Measurements from ENCODE around the gene HELZ2. TPM values are rescaled to one million over a fixed set of nuclear protein-coding genes. Genes with fewer than 3 reads are reported as not detected.

Gene HELZ2
- total RNA-seq (2014; rRNA removed; shearing (Covaris generic)) (3.6 and 6.5 TPM in 2 replicates), total RNA-seq (2022) (8.3 and 8.6 TPM in 2 replicates), Bru-seq, nascent RNA (percentile 26 among the genes with signal in this experiment), BruChase-seq, experiment 1, labeled RNA remaining after a 6-hour chase (percentile 27 among the genes with signal in this experiment), BruChase-seq, experiment 2, labeled RNA remaining after a 2-hour chase (percentile 38 among the genes with signal in this experiment)
- long read RNA-seq, partial matches to known transcripts: 0 of 1 reads
- long read RNA-seq, other reads (novel, unspliced or antisense): 0 of 1 reads

GRCh38 chr20:63574156-63574828 lies at the start of gene HELZ2:
HELZ2 (minus strand) TSS chr20:63574239; CDS start chr20:63572385, 1,854 bp downstream.
- Histone ChIP-seq H3K4me1 (ENCODE audit: insufficient read depth, low read length, poor library complexity, severe bottlenecking) (peaks cover 6% of the 10 kb centered on the region), H3K9me2 (ENCODE audit: insufficient read depth, low read length) (no peaks in the 10 kb centered on the region), H3K36me3 (ENCODE audit: insufficient read depth, low read length) (no peaks in the 10 kb centered on the region), H3K4me3 (ENCODE audit: low read depth, low read length, poor library complexity, severe bottlenecking) (peak within 1 kb of the TSS; percentile 66), H3K27ac (ENCODE audit: low read depth, low read length, poor library complexity, severe bottlenecking) (no peak within 1 kb of the TSS), H3K9me3 (ENCODE audit: low read length) (no peaks in the 10 kb centered on the region), H3K79me2 (ENCODE audit: insufficient read depth, low read depth, low read length) (no peaks in the 10 kb centered on the region), H3K4me2 (ENCODE audit: low read length) (peak within 1 kb of the TSS; percentile 70), H2AFZ (ENCODE audit: low read length) (peak within 1 kb of the TSS; percentile 75; the same call in 1 of the 2 replicates), H4K20me1 (ENCODE audit: insufficient read depth, low read length) (no peaks in the 10 kb centered on the region)
- TF ChIP-seq EZH2phosphoT487 (IDR thresholded peaks at IDR 0.05; ENCODE audit: borderline replicate concordance, low read depth, low read length) (no peak), CTCF (conservative IDR thresholded peaks at IDR 0.05; ENCODE audit: low read length) (no peak)
- BruUV-seq (replicated peaks): no TSS peak
- intact Hi-C loops (cut with micrococcal nuclease; ENCODE audit: unreplicated experiment): no loop called here
- ChIA-PET CTCF (ENCODE audit: unreplicated experiment) (interaction anchor here (0.6 kb wide), 1 partner anchor 68 kb away, joined by 6 read pairs; no protein-coding TSS in a partner anchor), POLR2A (interaction anchor here (0.5 to 0.7 kb wide), 2 partner anchors 18 to 211 kb away, joined by 3 read pairs; no protein-coding TSS in a partner anchor)
- DNase-seq (ENCODE audit: low spot score): peak; percentile 68

GRCh38 chr20:63622732-63623131 lies 48.7 kb upstream of the HELZ2 start:
- peaks cover 8% of the 10 kb centered on the region for H3K4me1 ChIP-seq (ENCODE audit: insufficient read depth, low read length, poor library complexity, severe bottlenecking)
- no peaks in the 10 kb centered on the region for H3K9me2 ChIP-seq (ENCODE audit: insufficient read depth, low read length)
- peaks cover 32% of the 10 kb centered on the region; the same call in 1 of the 2 replicates for H3K79me2 ChIP-seq (ENCODE audit: insufficient read depth, low read depth, low read length)
- no TSS peak for BruUV-seq (replicated peaks)
- H3K27ac ChIP-seq (ENCODE audit: low read depth, low read length, poor library complexity, severe bottlenecking): no peak overlapping the region
- POLR2A ChIA-PET: no interaction called here
- CTCF ChIA-PET (ENCODE audit: unreplicated experiment): no interaction called here
- intact Hi-C loops (cut with micrococcal nuclease; ENCODE audit: unreplicated experiment): loop anchor here (10.0 kb wide), 1 partner anchor 352 kb away; the partner anchor contains the start of gene SAMD10
- H3K36me3 ChIP-seq (ENCODE audit: insufficient read depth, low read length): peaks cover 15% of the 10 kb centered on the region; the same call in 1 of the 2 replicates
- no peaks in the 10 kb centered on the region for H3K9me3 ChIP-seq (ENCODE audit: low read length)
- no peaks in the 10 kb centered on the region for H4K20me1 ChIP-seq (ENCODE audit: insufficient read depth, low read length)
- no peak overlapping the region for H3K4me2 ChIP-seq (ENCODE audit: low read length)
- no peak overlapping the region for H2AFZ ChIP-seq (ENCODE audit: low read length)
- DNase-seq (ENCODE audit: low spot score): no peak
- H3K4me3 ChIP-seq (ENCODE audit: low read depth, low read length, poor library complexity, severe bottlenecking): no peak overlapping the region
- TF ChIP-seq CTCF (conservative IDR thresholded peaks at IDR 0.05; ENCODE audit: low read length) (no peak), EZH2phosphoT487 (IDR thresholded peaks at IDR 0.05; ENCODE audit: borderline replicate concordance, low read depth, low read length) (no peak)
